A673 (cell line): ENCODE measurements around the gene SLC16A9. TPM values are rescaled to one million over a fixed set of nuclear protein-coding genes. Genes with fewer than 3 reads are reported as not detected.

Source experiments
- BruUV-seq: library from RNA; stranded (reverse); fragments of 400-500 nt; replicated peaks from 2 replicates; lab custom pipeline; 2021; lab: Mats Ljungman, UMichigan
- CTCF ChIA-PET: fragments of 300-600 bp; sonication (Branson Sonifier 250); formaldehyde crosslinking; loops from one replicate; lab custom pipeline; 2022; ENCODE audit warnings: antibody characterized with exemption; lab: Charles Lee
- POLR2A ChIA-PET: fragments of 300-600 bp; sonication (Branson Sonifier 250); formaldehyde crosslinking; loops from one replicate; lab custom pipeline; 2022; ENCODE audit warnings: antibody characterized with exemption; ENCODE audit not compliant: low non-redundant PET; lab: Charles Lee
- DNase-seq: peaks from one replicate; pipeline ENCODE4 v3.0.0-alpha.2; 2015; ENCODE audit warnings: low spot score
- H3K27ac ChIP-seq: fragments of 200-600 bp; sonication (generic); 2 replicates; pipeline ENCODE4 v1.5.1; 2016; ENCODE audit warnings: mixed run types, low read depth, mild to moderate bottlenecking, mixed read lengths, antibody characterized with exemption, low read length; ENCODE audit not compliant: poor library complexity, severe bottlenecking
- H3K27me3 ChIP-seq: fragments of 200-600 bp; sonication (generic); replicated peaks from 2 replicates; pipeline ENCODE4 v1.6.1; 2017; ENCODE audit warnings: mixed run types, low read depth, mild to moderate bottlenecking, mixed read lengths, antibody characterized with exemption, low read length; ENCODE audit not compliant: insufficient read depth, poor library complexity
- H3K36me3 ChIP-seq: fragments of 200-600 bp; sonication (generic); 2 replicates; pipeline ENCODE4 v1.6.1; 2016; ENCODE audit warnings: mixed run types, mild to moderate bottlenecking, mixed read lengths, antibody characterized with exemption, low read length; ENCODE audit not compliant: insufficient read depth, poor library complexity, severe bottlenecking
- H3K4me1 ChIP-seq: fragments of 200-600 bp; sonication (generic); 2 replicates; pipeline ENCODE4 v1.6.1; 2017; ENCODE audit warnings: mixed run types, mild to moderate bottlenecking, mixed read lengths, antibody characterized with exemption, low read length; ENCODE audit not compliant: insufficient read depth, poor library complexity, severe bottlenecking
- H3K4me3 ChIP-seq: fragments of 200-600 bp; sonication (generic); 2 replicates; pipeline ENCODE4 v1.5.1; 2016; ENCODE audit warnings: low read depth, mixed run types, mild to moderate bottlenecking, mixed read lengths, low read length; ENCODE audit not compliant: poor library complexity, severe bottlenecking
- H3K9me3 ChIP-seq: fragments of 200-600 bp; sonication (generic); 2 replicates; pipeline ENCODE4 v1.6.1; 2016; ENCODE audit warnings: mixed run types, low read depth, mild to moderate bottlenecking, mixed read lengths, antibody characterized with exemption, low read length; ENCODE audit not compliant: poor library complexity, severe bottlenecking
- EZH2 ChIP-seq: fragments of 200-600 bp; sonication (generic); IDR thresholded peaks from 2 replicates; pipeline ENCODE4 v1.6.1; 2017; ENCODE audit warnings: borderline replicate concordance, low read depth, mild to moderate bottlenecking, mixed read lengths, antibody characterized with exemption, low read length; ENCODE audit not compliant: poor library complexity, severe bottlenecking
- intact Hi-C: fragments of 100-400 bp; cut with micrococcal nuclease; formaldehyde crosslinking; loops from one replicate; pipeline ENCODE4 v1.10.0; 2022; ENCODE audit not compliant: unreplicated experiment
- total RNA-seq: library from RNA; stranded (reverse); gene quantifications from 2 replicates; pipeline ENCODE4 v1.2.3, GENCODE V29; 2021
- TF ChIP-seq, protein P1 (sequence below): fragments of 300-800, 200-600 bp; sonication (generic); conservative IDR thresholded peaks from 2 replicates; pipeline ENCODE4 v1.5.1; 2017; ENCODE audit warnings: low read depth, mild to moderate bottlenecking, antibody characterized with exemption, low read length, moderate library complexity, mixed read lengths

The SLC16A9 gene
- total RNA-seq, 1 experiment from 2014 or later, result 2.9 TPM

- TF ChIP-seq, protein P1, sequence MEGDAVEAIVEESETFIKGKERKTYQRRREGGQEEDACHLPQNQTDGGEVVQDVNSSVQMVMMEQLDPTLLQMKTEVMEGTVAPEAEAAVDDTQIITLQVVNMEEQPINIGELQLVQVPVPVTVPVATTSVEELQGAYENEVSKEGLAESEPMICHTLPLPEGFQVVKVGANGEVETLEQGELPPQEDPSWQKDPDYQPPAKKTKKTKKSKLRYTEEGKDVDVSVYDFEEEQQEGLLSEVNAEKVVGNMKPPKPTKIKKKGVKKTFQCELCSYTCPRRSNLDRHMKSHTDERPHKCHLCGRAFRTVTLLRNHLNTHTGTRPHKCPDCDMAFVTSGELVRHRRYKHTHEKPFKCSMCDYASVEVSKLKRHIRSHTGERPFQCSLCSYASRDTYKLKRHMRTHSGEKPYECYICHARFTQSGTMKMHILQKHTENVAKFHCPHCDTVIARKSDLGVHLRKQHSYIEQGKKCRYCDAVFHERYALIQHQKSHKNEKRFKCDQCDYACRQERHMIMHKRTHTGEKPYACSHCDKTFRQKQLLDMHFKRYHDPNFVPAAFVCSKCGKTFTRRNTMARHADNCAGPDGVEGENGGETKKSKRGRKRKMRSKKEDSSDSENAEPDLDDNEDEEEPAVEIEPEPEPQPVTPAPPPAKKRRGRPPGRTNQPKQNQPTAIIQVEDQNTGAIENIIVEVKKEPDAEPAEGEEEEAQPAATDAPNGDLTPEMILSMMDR, result no peak
- TF ChIP-seq EZH2, result no peak
- no TSS peak for BruUV-seq
- ChIA-PET CTCF (no interaction called here), POLR2A (no interaction called here)
- no peak within 1 kb of the TSS for H3K27ac ChIP-seq
- DNase-seq, result no peak
- no peaks in the 10 kb centered on the region for H3K4me1 ChIP-seq
- H3K9me3 ChIP-seq, result no peaks in the 10 kb centered on the region
- H3K36me3 ChIP-seq, result no peaks in the 10 kb centered on the region
- intact Hi-C loops, result loop anchor here (5.0 kb wide), 1 partner anchor 126 kb away; no protein-coding TSS in a partner anchor
- H3K27me3 ChIP-seq, result no peaks in the 10 kb centered on the region
- no peak within 1 kb of the TSS for H3K4me3 ChIP-seq
These were observed 43.6 kb upstream of the SLC16A9 start, which contains the start of gene MRLN for GRCh38 chr10:59753267-59753666. TSS of gene MRLN (minus strand) at chr10:59753455.

- ChIA-PET CTCF (no interaction called here), POLR2A (no interaction called here)
- intact Hi-C loops, result loop anchor here (5.0 kb wide), 1 partner anchor 125 kb away; no protein-coding TSS in a partner anchor
- Histone ChIP-seq H3K9me3 (no peaks in the 10 kb centered on the region), H3K4me1 (no peaks in the 10 kb centered on the region), H3K27me3 (no peaks in the 10 kb centered on the region), H3K27ac (no peak overlapping the region), H3K36me3 (no peaks in the 10 kb centered on the region), H3K4me3 (no peak overlapping the region)
- no TSS peak for BruUV-seq
- TF ChIP-seq, protein P1, result no peak
- no peak for TF ChIP-seq EZH2
- DNase-seq, result no peak
These were observed 42.8 kb upstream of the SLC16A9 start for GRCh38 chr10:59752278-59752940.

DNA sequence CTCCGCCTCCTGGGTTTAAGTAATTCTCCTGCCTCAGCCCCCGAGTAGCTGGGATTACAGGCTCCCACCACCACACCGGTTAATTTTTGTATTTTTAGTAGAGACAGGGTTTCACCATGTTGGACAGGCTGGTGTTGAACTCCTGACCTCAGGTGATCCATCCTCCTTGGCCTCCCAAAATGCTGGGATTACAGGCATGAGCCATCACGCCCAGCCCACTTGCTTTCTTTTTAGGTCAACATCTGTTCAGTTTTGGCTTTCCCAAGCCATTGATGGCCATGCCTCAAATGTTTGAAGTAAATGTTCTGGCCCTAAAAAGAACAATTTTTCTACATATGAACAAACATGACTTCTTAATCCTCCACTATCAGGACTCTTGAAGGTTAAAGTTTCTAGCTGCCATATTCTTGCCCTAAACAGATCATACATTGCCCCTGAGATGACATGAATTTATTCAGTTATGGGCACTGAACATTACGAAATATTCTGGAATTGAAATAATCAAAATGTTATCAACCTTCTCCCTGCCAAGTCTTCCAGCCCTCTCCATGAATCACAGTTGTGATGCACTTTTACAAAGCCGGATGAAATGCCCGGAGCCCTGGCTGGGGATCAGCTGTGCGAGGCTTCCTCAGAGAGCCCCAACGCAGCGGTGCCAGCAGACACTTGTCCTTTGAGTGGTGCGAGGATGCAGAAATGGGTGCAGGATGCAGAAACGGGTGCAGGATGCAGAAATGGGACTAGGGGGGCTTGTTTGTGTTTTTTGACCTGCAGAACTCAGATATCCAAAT is 40.7 kb upstream of the SLC16A9 start:
- POLR2A ChIA-PET, result no interaction called here
- Histone ChIP-seq H3K27ac (no peak overlapping the region), H3K4me3 (no peak overlapping the region), H3K36me3 (no peaks in the 10 kb centered on the region), H3K9me3 (no peaks in the 10 kb centered on the region), H3K27me3 (no peaks in the 10 kb centered on the region), H3K4me1 (no peaks in the 10 kb centered on the region)
- DNase-seq, result no peak
- BruUV-seq, result no TSS peak
- intact Hi-C loops, result loop anchor here (5.0 kb wide), 1 partner anchor 123 kb away; no protein-coding TSS in a partner anchor
- no peak for TF ChIP-seq EZH2
- TF ChIP-seq, protein P1, result no peak
- CTCF ChIA-PET, result no interaction called here
